NCI-H128 (cell line): ENCODE data around the gene HINFP.
"Not testable (repeated sequence)": the region's sequence is repeated elsewhere in the genome, so short reads cannot be mapped to it uniquely, and the experiment has no call there.

Source experiments
- DNase-seq: peaks from one replicate; lab custom pipeline; 2025; ENCODE audit not compliant: unreplicated experiment; lab: John Stamatoyannopoulos, UW

HINFP gene

GRCh38 chr11:119154178-119154577 lies 32.8 kb downstream of the HINFP start:
- no peak for DNase-seq

- no peak for DNase-seq
These were observed 34.5 kb downstream of the HINFP start for GRCh38 chr11:119155733-119156492.

GRCh38 chr11:119156496-119156895 lies 35.1 kb downstream of the HINFP start:
- DNase-seq: no peak

GRCh38 chr11:119157063-119157462 lies 35.7 kb downstream of the HINFP start:
- DNase-seq: no peak

GRCh38 chr11:119158467-119158866 lies 37.1 kb downstream of the HINFP start:
- DNase-seq: no peak

- no peak for DNase-seq
These were observed 38.8 kb downstream of the HINFP start for GRCh38 chr11:119160151-119160550.

- no peak for DNase-seq
These were observed 40.5 kb downstream of the HINFP start for GRCh38 chr11:119161871-119162270.

- DNase-seq: no peak
These were observed 45.1 kb downstream of the HINFP start for GRCh38 chr11:119166368-119167076.

GRCh38 chr11:119167077-119167458 lies 45.7 kb downstream of the HINFP start:
- DNase-seq: not testable (repeated sequence)

- DNase-seq: no peak
These were observed 46.6 kb downstream of the HINFP start for GRCh38 chr11:119167933-119168332.

- DNase-seq: peak; percentile 23
These were observed 47.3 kb downstream of the HINFP start, which contains the start of gene NLRX1 for GRCh38 chr11:119168471-119169281. TSS of gene NLRX1 (plus strand) at chr11:119168725. CDS start at chr11:119171404, 2,679 bp downstream.

- no peak for DNase-seq
These were observed 47.9 kb downstream of the HINFP start for GRCh38 chr11:119169282-119169719.

- no peak for DNase-seq
These were observed 51.1 kb downstream of the HINFP start for GRCh38 chr11:119172513-119172912.

GRCh38 chr11:119173453-119173852 lies 52.1 kb downstream of the HINFP start:
- DNase-seq: no peak

- no peak for DNase-seq
These were observed 54.2 kb downstream of the HINFP start for GRCh38 chr11:119175493-119176077.

- DNase-seq: no peak
These were observed 56.8 kb downstream of the HINFP start for GRCh38 chr11:119178166-119178680.

- no peak for DNase-seq
These were observed 58.0 kb downstream of the HINFP start for GRCh38 chr11:119179342-119179741.

- peak; percentile 46 for DNase-seq
These were observed 58.6 kb downstream of the HINFP start for GRCh38 chr11:119179983-119180382.

GRCh38 chr11:119180729-119181676 lies 59.6 kb downstream of the HINFP start:
- no peak for DNase-seq
